Esophagus muscularis mucosa (tissue), 4 donors: ENCODE measurements around the gene NACAD.

Source experiments
- EP300 ChIP-seq: sonication (generic); formaldehyde crosslinking; IDR thresholded peaks from one replicate; pipeline ENCODE4 v1.6.1; 2017; ENCODE audit warnings: antibody characterized with exemption
- POLR2A ChIP-seq: fragments of 450-650 bp; IDR thresholded peaks from one replicate; pipeline ENCODE4 v1.6.1; 2017; ENCODE audit warnings: antibody characterized with exemption, moderate library complexity, mild to moderate bottlenecking, low read depth
- POLR2AphosphoS5 ChIP-seq, 2 donors: sonication (generic); formaldehyde crosslinking; IDR thresholded peaks; one replicate each; pipeline ENCODE4 v1.6.1; 2017; ENCODE audit warnings: antibody characterized with exemption in 2 of 2
- TF ChIP-seq, protein P1 (sequence below), 3 experiments: fragments of 200-600 bp in 2 of 3; fragments of 450-650 bp in 1 of 3; sonication (generic) in 2 of 3; IDR thresholded peaks; one replicate each; pipeline ENCODE4 v1.5.1; 2017 to 2019; ENCODE audit warnings: antibody characterized with exemption in 3 of 3, mild to moderate bottlenecking in 2 of 3, moderate library complexity in 1 of 3

DNA sequence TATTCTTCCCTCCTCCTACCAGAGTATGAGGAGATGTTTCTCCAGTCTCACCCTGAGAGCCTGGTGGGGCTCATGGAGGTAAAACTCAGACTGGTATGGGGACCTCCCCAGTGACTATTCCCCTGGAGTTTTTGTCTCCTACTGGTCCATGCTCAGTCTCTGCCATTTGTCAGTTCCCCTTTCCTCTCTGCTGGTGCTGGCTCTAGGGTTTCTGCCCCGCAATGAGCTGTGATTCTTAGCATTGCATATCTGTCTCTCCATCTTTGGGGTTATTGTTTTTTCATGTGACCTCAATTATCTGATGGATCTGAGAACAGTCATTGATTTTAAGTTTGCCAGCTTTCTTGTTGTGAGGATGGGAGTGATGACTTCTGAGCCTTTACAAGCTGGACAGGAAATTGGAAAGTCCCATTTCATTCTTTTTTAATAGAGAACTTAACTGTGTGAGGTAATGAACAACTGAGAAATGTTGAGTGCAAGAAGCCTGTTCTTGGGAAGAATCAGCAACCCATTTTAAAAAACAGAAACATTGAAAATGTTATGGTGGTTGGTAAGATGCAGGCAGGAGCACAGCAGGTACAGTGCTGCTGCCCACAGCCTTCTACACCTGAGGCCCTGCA lies 26.9 kb downstream of the NACAD start:
- TF ChIP-seq, protein P1, sequence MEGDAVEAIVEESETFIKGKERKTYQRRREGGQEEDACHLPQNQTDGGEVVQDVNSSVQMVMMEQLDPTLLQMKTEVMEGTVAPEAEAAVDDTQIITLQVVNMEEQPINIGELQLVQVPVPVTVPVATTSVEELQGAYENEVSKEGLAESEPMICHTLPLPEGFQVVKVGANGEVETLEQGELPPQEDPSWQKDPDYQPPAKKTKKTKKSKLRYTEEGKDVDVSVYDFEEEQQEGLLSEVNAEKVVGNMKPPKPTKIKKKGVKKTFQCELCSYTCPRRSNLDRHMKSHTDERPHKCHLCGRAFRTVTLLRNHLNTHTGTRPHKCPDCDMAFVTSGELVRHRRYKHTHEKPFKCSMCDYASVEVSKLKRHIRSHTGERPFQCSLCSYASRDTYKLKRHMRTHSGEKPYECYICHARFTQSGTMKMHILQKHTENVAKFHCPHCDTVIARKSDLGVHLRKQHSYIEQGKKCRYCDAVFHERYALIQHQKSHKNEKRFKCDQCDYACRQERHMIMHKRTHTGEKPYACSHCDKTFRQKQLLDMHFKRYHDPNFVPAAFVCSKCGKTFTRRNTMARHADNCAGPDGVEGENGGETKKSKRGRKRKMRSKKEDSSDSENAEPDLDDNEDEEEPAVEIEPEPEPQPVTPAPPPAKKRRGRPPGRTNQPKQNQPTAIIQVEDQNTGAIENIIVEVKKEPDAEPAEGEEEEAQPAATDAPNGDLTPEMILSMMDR (IDR thresholded peaks at IDR 0.05), result no peak
- no peak for TF ChIP-seq POLR2A
- TF ChIP-seq POLR2AphosphoS5 (IDR thresholded peaks at IDR 0.05), result no peak
- TF ChIP-seq EP300, result no peak
